ENCODE measurements around the gene SRGAP1.

- TF ChIP-seq CTCF (conservative IDR thresholded peaks at IDR 0.05), result no peak
- TF ChIP-seq ZFX (IDR thresholded peaks at IDR 0.05), result no peak
Observed at GRCh38 chr12:63961543-63961942, 117.0 kb downstream of the SRGAP1 start.

Data from C4-2B (cell line).